ENCODE measurements around the gene ATG2B.
A peak's percentile ranks its signal among the peaks of the same experiment; 100 is the strongest.

The ATG2B gene

DNA sequence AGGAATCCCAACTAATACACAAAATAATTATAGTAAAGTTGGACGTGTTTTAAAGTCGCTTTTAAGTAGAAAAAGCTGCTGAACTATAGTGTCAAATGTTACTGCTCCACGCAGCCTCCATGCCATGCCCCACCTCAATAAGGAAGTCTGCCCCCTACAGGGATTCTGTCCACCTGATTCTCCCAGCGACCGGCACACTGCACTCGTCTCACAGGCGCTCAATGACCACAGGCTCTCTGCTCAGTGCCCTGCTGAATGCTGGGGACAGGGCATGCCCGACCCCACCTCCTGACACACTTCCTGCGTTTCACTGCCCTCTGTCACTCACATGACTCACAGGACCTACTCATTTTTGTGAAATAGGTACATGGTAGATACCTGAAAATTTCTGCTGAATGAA, 58.2 kb downstream of the ATG2B start:
- DNase-seq: no peak

DNA sequence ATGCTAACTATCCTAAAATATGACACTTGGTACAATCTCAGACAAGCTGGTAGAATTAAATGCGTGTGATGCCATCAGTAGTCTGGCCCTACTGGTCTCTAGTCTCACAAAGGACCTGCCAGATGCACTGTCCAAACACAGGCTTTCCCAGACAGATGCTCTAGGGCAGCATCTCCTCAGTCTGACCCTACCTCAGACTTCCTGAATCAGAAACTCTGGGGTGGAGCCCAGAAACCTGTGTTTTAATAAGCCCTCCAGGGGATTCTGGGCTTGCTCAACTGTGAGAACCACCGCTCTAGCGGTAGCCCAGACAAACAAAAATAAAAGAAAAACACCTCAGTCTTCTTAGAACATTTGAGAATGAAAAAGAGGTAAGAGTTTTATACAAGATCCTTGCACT, 59.2 kb downstream of the ATG2B start:
- DNase-seq: no peak

GRCh38 chr14:96299441-96299840, 63.7 kb downstream of the ATG2B start:
- DNase-seq: no peak

DNA sequence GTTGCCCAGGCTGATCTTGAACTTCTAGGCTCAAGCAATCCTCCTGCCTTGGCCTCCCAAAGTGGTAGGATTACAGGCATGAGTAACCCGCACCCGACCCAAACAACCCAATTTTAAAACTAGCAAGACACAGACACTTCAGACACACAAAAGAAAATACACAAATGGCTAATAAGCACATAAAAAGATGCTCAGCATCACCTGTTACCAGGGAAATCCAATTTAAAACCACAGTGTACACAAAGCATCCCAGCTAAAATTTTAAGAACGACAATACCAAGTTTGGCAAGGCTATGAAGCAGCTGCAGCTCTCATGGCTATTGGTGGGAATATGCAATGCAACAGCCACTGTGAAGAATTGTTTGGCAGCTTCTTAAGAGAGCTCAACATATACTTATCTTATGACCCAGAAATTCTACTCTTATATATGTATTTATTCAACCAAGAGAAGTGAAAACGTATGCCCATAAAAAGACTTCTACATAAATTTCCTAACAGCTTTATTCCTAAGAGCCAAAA, 65.1 kb downstream of the ATG2B start:
- no peak for DNase-seq

GRCh38 chr14:96297000-96297399, 66.1 kb downstream of the ATG2B start:
- peak; percentile 18 to 42 for DNase-seq

GRCh38 chr14:96294246-96294645, 68.9 kb downstream of the ATG2B start:
- no peak for DNase-seq

DNA sequence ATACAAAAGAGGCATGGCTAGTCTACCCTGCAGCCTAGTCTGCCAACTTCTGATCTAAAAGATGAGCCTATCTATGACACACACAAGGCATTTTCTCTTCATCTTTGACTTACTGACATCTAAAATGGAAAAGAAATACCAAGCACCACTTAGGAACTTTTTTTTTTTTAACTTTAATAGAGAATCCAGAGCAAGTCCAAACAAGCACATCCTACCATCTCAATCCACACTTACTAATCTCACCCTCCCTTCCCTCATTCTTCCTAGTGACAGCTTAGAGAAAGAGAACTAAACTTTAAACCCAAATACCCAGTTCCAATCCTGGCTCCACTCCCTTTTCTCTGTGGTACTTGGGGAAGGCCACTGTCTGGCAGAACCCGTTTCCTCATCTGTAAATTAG, 75.3 kb downstream of the ATG2B start:
- DNase-seq: no peak

GRCh38 chr14:96286251-96286650, 76.9 kb downstream of the ATG2B start:
- DNase-seq: no peak

GRCh38 chr14:96285667-96286066, 77.5 kb downstream of the ATG2B start:
- no peak for DNase-seq

DNA sequence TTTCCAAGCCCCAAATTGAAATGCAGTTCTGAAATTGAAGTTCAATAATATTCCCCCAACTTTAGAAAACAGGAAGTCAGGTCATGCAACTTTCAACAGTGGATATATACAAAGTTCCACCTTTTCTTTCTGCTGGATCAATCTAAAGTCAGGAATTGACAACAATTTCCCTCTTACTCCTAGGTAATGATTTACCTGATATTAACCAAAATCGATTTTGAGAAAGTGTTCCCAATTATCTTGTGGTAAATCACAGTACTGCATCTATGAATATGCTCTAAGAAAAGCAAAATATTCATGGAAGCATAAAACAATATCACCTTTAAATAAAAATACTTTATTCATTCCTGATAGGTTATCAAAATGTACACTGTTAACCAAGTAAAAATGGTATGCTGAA, 78.7 kb downstream of the ATG2B start:
- DNase-seq: no peak

DNA sequence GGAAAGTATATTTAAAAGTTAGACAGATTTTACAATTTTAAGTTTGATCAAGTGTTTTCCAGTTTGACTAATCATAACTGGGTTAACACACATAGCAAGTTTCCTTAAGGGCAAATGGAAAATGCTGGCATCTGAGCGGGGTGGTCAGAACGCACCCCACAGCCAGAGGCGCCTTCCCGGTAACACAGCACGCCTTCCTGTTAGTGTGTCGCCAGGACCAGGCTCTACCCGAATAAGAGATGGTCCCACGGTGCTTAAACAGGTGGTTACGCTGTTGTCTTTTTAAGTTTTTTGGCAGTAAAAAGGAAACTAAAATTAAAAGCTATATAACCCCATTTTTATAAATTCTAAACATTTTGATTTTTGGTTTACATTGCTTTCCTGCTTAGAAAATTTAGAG, 79.1 kb downstream of the ATG2B start:
- no peak for DNase-seq

- DNase-seq: peak in 1 of 2 experiments; percentile 1
These were observed 81.7 kb downstream of the ATG2B start for GRCh38 chr14:96281486-96281885.

GRCh38 chr14:96280104-96280503, 83.0 kb downstream of the ATG2B start:
- DNase-seq: no peak

DNA sequence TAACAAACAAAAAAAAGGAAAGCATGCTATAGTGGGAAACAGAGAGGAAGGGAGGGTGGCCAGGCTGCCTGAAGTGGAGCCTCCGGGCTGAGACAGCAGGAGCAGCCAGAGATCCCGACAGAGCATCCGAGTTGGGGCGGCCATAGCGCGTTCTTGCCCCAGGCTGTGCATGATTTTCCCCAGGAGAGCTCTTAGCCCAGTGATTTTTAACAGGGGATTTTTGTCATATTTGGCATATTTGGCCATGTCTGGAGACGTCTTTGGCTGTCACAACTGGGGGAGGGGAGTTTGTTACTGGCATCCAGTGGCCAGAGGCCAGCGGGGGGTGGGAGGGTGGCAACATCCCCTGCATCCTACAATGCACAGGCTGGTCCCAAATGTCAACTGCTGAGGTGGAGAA, 83.6 kb downstream of the ATG2B start:
- DNase-seq: no peak

DNA sequence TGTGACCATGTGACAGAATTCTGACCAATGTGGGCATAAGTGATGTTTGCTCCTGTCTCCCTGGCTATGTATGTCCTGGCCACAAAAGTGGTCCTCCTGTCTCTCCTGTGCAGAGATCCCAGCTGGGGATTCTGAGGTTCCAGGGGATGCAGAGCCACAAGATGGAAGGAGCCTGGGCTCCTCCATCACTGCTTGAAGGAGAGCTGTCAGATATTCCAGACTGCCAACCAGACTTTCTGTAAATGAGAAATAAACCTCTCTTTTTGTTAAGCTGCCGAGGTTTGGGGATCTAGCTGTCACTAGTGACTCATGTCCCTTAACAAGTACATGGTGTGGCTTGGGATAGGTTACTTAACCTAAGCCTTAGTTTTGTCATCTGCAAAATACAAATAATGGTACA, 85.3 kb downstream of the ATG2B start:
- DNase-seq: no peak

DNA sequence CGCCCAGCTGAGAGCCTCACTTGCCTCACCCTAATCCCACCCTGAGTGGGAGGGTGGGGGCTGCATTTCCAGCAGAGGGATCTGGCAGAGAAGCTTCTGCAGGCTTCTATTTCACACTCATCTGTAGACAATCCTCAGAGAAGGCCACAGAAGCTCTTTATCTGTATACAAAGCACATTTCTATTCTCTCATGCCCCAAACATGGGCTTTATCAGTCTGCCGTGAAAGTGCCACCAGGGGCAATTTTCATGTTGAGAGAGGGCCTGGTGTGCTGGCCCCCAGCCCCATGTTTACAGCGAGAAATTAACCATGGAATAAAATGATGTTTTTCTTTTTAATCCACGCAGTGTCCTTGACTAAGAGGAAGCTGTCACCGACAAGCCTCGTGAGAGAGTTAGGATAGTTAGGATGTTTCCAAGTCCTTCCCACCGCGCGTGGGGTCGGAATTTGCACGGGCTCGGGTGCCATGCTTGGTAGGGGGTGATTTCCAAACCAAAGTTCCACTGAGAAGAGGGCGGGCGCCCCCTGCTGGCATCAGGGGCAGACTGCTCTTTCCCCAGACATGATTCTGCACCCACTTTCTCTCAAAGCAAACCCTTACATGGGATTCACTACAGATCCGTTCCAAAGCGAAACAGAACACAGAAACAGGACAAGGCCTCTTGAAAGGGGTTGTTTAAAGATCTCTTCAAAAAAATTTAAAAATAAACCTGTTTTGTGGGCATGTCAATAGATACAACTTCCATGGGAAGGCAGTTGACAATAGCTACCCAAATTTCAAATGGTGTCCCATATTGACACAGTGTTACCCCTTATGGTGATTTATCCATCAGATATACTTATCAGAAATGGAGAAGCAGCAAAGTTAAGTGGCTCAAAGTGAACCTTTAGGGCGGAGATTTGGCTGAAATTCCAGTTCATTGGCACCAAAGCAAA, 87.7 kb downstream of the ATG2B start:
- DNase-seq: peak; percentile 44 to 56

DNA sequence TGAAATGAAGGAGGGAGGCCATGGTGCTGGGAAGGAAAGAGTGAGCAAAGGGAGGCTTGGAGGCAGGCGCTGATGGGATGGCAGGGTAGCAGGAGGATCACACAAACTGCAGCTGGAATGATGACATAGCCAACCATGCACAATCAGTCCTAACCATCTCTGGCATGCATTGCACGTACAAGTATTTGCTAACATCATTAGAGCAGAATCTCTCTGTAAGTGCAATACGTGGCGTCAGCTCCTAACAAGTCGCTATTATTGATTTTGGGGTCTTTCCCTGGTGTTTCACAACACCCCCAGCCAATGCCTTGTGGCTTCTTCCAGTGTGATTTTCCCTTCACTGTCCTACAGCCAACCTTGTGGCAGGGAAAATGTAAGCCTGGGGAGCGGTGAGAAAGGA, 88.6 kb downstream of the ATG2B start:
- DNase-seq: no peak

- DNase-seq: no peak
These were observed 89.0 kb downstream of the ATG2B start for GRCh38 chr14:96274122-96274521.

- no peak for DNase-seq
These were observed 89.5 kb downstream of the ATG2B start for GRCh38 chr14:96273629-96274028.

DNA sequence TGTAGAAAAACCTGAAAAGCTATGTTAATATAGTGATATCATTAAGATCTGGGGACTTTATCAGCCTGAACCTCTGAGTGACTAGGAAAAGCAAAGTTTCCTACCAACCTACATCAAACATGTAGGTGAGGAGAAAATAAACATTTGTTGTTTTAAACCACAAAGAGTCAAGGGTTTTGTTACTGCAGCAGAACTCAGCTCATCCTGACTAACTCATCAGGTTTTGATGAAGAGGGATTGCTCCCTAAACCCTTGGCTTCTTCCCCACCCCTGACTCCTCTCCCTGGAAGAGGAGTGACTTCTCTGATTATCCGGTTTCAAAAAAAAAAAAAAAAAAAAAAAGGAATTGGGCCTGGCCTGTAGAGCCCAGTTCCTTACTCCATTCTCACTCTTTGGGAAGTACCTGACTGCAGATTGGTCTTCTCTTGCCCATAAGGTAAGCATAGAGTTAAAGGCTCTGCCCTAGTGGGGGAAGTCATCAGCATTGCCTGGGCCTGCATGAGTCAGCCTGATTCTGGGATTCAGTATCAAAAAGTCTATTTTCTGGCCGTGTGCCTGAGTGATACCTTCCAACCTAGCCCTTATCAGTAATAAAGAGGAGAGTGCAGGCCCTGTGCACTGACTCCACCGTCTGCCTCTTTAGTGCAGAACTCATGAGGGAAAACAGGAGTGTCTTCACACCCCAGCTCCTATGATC, 90.2 kb downstream of the ATG2B start:
- no peak for DNase-seq

- no peak for DNase-seq
These were observed 91.7 kb downstream of the ATG2B start for GRCh38 chr14:96271421-96271762.

DNA sequence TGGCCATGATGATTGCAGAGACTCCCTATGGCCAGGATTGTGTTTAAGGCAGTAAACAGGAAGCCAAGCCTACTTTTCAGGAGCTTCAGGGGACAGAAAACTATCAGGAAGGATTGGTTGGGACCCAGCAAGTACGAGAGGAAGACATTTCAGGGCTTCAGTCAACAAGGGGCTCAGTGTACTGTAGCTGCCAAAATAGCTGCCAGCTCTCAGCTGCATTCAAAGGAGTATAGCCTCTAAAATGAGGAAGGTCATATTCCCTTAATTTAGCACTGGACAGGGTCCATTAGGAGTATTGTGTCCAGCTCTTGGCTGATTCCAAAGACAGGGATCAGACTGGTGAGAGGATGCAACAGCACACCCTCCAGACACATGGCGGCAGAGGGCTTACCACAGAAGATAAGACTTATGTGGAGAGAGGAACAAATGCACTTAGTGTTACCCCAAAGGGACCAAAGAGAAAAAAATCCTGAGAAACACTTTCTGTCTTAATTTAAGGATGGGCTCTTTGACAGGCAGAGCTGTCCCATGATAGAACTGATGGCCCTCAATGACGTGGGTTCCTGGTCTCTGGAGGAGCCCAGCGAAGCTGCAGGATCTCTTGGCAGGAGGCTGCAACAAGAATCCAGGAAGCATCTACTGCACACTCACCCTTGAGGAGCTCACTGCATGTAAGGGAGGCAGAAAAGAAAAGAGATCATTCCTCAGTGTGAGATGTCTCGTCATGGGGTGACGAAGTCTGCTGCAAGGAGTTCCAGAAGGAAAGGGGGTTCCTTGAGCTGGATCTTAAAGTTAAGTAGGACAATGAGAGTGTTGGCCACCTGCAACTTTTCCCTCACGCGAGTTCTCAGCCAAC, 92.3 kb downstream of the ATG2B start:
- no peak for DNase-seq

- no peak for DNase-seq
These were observed 93.8 kb downstream of the ATG2B start for GRCh38 chr14:96269359-96269710.

Data from Kasumi-1 (cell line).